NT2/D1 (cell line): ENCODE results near the gene SSMEM1.

Source experiments
- YY1 ChIP-seq: IDR thresholded peaks from 2 replicates; pipeline ENCODE4 v1.6.1; 2011; ENCODE audit not compliant: insufficient read length, insufficient read depth
- ZNF274 ChIP-seq: IDR thresholded peaks from 2 replicates; pipeline ENCODE4 v1.6.1; 2011; ENCODE audit warnings: mild to moderate bottlenecking, low read depth, low read length

DNA sequence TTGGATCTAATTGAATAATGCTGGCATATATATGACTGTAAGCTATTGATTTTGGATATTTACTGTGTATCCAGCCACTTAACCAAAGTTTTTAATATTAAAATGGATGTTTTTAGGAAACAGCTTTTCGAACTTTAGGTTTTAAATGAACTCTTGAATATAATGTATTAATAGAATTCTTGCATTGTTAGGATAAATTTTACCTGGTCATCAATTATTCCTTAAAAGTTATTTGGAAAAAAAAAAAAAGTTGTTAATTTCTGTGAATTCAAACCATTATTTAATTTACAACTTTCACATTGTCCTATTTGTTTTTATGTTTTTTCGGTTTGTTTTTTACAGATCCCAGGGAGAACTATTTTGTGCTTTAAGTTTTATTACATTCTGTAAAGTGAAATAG, 12.3 kb upstream of the SSMEM1 start:
- TF ChIP-seq ZNF274 (no peak), YY1 (no peak)
